ENCODE measurements around the gene LRCOL1. TPM values are rescaled to one million over a fixed set of nuclear protein-coding genes. Genes with fewer than 3 reads are reported as not detected.

The LRCOL1 gene
- total RNA-seq, 1 experiment from 2014 or later: not detected

GRCh38 chr12:132570635-132571034, 39.7 kb downstream of the LRCOL1 start:
- DNase-seq (ENCODE audit: extremely low read depth, low read depth): no peak

- no peak for DNase-seq (ENCODE audit: extremely low read depth, low read depth)
Measured at GRCh38 chr12:132569856-132570480, 40.4 kb downstream of the LRCOL1 start.

GRCh38 chr12:132568826-132569480, 41.4 kb downstream of the LRCOL1 start:
- DNase-seq (ENCODE audit: extremely low read depth, low read depth): no peak

GRCh38 chr12:132568301-132568700, 42.1 kb downstream of the LRCOL1 start:
- no peak for DNase-seq (ENCODE audit: extremely low read depth, low read depth)

GRCh38 chr12:132566516-132567131, 43.8 kb downstream of the LRCOL1 start:
- DNase-seq (ENCODE audit: extremely low read depth, low read depth): no peak

GRCh38 chr12:132565365-132565764, 45.0 kb downstream of the LRCOL1 start:
- no peak for DNase-seq (ENCODE audit: extremely low read depth, low read depth)

- no peak for DNase-seq (ENCODE audit: extremely low read depth, low read depth)
Measured at GRCh38 chr12:132563911-132564310, 46.5 kb downstream of the LRCOL1 start.

- DNase-seq (ENCODE audit: extremely low read depth, low read depth): no peak
Measured at GRCh38 chr12:132562489-132563021, 47.8 kb downstream of the LRCOL1 start.

GRCh38 chr12:132561427-132562156, 48.8 kb downstream of the LRCOL1 start:
- DNase-seq (ENCODE audit: extremely low read depth, low read depth): no peak

GRCh38 chr12:132560614-132561426, 49.6 kb downstream of the LRCOL1 start:
- peak; percentile 73 for DNase-seq (ENCODE audit: extremely low read depth, low read depth)

GRCh38 chr12:132560364-132560613, 50.1 kb downstream of the LRCOL1 start:
- no peak for DNase-seq (ENCODE audit: extremely low read depth, low read depth)

GRCh38 chr12:132559652-132560363, 50.6 kb downstream of the LRCOL1 start:
- peak; percentile 60 for DNase-seq (ENCODE audit: extremely low read depth, low read depth)

- DNase-seq (ENCODE audit: extremely low read depth, low read depth): no peak
Measured at GRCh38 chr12:132558861-132559623, 51.3 kb downstream of the LRCOL1 start.

GRCh38 chr12:132558042-132558856, 52.1 kb downstream of the LRCOL1 start:
- DNase-seq (ENCODE audit: extremely low read depth, low read depth): no peak

GRCh38 chr12:132557291-132558015, 52.9 kb downstream of the LRCOL1 start:
- DNase-seq (ENCODE audit: extremely low read depth, low read depth): no peak

- no peak for DNase-seq (ENCODE audit: extremely low read depth, low read depth)
Measured at GRCh38 chr12:132556801-132557200, 53.6 kb downstream of the LRCOL1 start.

- DNase-seq (ENCODE audit: extremely low read depth, low read depth): no peak
Measured at GRCh38 chr12:132556216-132556615, 54.2 kb downstream of the LRCOL1 start.

- no peak for DNase-seq (ENCODE audit: extremely low read depth, low read depth)
Measured at GRCh38 chr12:132555686-132556085, 54.7 kb downstream of the LRCOL1 start.

Data from NCI-H460 (cell line).